WERI-Rb-1 (cell line): ENCODE results near the gene DLGAP5.

Source experiments
- DNase-seq: peaks from one replicate; pipeline ENCODE4 v3.0.0-alpha.2; 2020
- H3K27ac ChIP-seq: fragments of 250-450 bp; sonication (Bioruptor Pico); 2 replicates; pipeline ENCODE4 v1.5.1; 2020; ENCODE audit warnings: mild to moderate bottlenecking, moderate library complexity
- H3K27me3 ChIP-seq: fragments of 250-450 bp; sonication (Bioruptor Pico); 2 replicates; pipeline ENCODE4 v1.5.1; 2021; ENCODE audit warnings: mild to moderate bottlenecking, low read depth, moderate library complexity; ENCODE audit not compliant: insufficient read depth, severe bottlenecking
- H3K36me3 ChIP-seq: fragments of 250-450 bp; sonication (Bioruptor Pico); 2 replicates; pipeline ENCODE4 v1.5.1; 2020; ENCODE audit warnings: mild to moderate bottlenecking, moderate library complexity
- H3K4me3 ChIP-seq: 2 replicates; pipeline ENCODE4 v1.5.1; 2011; ENCODE audit warnings: low read depth, mild to moderate bottlenecking, control low read depth, low read length
- H3K9me3 ChIP-seq: fragments of 250-450 bp; sonication (Bioruptor Pico); 2 replicates; pipeline ENCODE4 v1.5.1; 2021; ENCODE audit warnings: mild to moderate bottlenecking, moderate library complexity; ENCODE audit not compliant: severe bottlenecking
- TF ChIP-seq, protein P1 (sequence below): IDR thresholded peaks from 2 replicates; pipeline ENCODE4 v1.5.1; 2011; ENCODE audit warnings: low read depth, mild to moderate bottlenecking, control low read depth, inconsistent platforms, low read length

The DLGAP5 gene

GRCh38 chr14:55194656-55195355 lies 3.4 kb upstream of the DLGAP5 start:
- TF ChIP-seq, protein P1, sequence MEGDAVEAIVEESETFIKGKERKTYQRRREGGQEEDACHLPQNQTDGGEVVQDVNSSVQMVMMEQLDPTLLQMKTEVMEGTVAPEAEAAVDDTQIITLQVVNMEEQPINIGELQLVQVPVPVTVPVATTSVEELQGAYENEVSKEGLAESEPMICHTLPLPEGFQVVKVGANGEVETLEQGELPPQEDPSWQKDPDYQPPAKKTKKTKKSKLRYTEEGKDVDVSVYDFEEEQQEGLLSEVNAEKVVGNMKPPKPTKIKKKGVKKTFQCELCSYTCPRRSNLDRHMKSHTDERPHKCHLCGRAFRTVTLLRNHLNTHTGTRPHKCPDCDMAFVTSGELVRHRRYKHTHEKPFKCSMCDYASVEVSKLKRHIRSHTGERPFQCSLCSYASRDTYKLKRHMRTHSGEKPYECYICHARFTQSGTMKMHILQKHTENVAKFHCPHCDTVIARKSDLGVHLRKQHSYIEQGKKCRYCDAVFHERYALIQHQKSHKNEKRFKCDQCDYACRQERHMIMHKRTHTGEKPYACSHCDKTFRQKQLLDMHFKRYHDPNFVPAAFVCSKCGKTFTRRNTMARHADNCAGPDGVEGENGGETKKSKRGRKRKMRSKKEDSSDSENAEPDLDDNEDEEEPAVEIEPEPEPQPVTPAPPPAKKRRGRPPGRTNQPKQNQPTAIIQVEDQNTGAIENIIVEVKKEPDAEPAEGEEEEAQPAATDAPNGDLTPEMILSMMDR: no peak
- Histone ChIP-seq H3K36me3 (no peaks in the 10 kb centered on the region), H3K9me3 (no peaks in the 10 kb centered on the region), H3K4me3 (no peak overlapping the region), H3K27me3 (no peaks in the 10 kb centered on the region), H3K27ac (no peak overlapping the region)
- no peak for DNase-seq

GRCh38 chr14:55192054-55192621 lies 753 bp upstream of the DLGAP5 start:
- Histone ChIP-seq H3K9me3 (no peaks in the 10 kb centered on the region), H3K36me3 (peaks cover 13% of the 10 kb centered on the region), H3K27ac (peak overlapping the region; percentile 42), H3K27me3 (no peaks in the 10 kb centered on the region), H3K4me3 (peak overlapping the region; percentile 89)
- no peak for DNase-seq
- TF ChIP-seq, protein P1: no peak

GRCh38 chr14:55190906-55191202 lies 531 bp downstream of the DLGAP5 start:
- no peak for DNase-seq
- H3K36me3 ChIP-seq: peaks cover 13% of the 10 kb centered on the region
- H3K9me3 ChIP-seq: no peaks in the 10 kb centered on the region
- TF ChIP-seq, protein P1: no peak
- H3K27me3 ChIP-seq: no peaks in the 10 kb centered on the region
- H3K27ac ChIP-seq: peak overlapping the region; percentile 88
- peak overlapping the region; percentile 89 for H3K4me3 ChIP-seq

DNA sequence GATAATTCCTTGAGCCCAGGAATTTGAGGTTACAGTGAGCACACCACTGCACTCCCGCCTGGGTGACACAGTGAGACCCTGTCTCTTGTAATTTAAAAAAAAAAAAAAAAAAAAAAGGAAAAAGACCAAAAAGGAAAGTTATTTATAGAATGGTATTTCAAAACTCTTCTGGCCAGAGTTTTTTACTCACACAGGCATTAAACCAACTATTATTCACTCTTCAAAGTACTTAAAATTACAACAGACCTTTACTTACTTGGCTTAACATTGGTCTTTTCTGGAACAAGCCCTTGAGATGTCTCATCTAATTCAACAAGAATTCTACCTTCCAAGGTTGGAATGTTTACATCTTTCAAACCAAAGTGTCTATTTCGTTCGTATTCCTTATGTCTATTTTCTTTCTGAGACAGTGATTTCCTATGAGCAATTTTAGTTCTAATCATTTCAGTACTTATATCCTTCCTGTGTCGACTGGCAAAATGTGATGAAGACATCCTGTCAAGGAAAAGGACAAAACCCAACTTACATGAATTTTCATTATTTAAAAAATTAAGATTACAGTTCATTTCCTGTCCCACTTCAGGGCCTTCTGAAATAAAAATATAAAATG lies 2.6 kb downstream of the DLGAP5 start:
- H3K9me3 ChIP-seq: no peaks in the 10 kb centered on the region
- no peaks in the 10 kb centered on the region for H3K27me3 ChIP-seq
- TF ChIP-seq, protein P1: no peak
- no peak overlapping the region for H3K27ac ChIP-seq
- DNase-seq: no peak
- H3K4me3 ChIP-seq: no peak overlapping the region
- peaks cover 13% of the 10 kb centered on the region for H3K36me3 ChIP-seq

DNA sequence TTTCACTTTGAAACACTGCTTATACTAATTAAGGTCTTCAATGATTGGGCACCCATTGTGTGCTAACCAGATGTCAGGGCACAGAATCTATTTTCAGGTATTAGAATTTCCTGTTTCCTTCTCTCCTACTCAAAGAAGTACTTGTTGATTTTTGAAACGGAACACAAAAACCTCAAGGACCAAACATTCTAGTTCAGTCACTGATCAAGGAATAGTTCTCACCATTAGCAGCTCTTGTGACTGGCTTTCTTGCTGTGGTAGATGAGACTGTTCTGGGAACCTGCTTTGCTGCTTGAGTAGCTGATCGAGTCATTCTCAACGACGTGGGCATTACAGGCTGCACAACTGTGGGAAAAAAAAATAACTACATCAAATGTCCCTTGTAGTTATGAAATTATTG lies 11.0 kb downstream of the DLGAP5 start:
- Histone ChIP-seq H3K9me3 (no peaks in the 10 kb centered on the region), H3K27ac (no peak overlapping the region), H3K27me3 (no peaks in the 10 kb centered on the region), H3K36me3 (peaks cover 62% of the 10 kb centered on the region), H3K4me3 (no peak overlapping the region)
- DNase-seq: no peak
- TF ChIP-seq, protein P1: no peak
